Hair follicular keratinocyte (primary cell): Measurements from ENCODE around the gene TAS2R60. TPM values are rescaled to one million over a fixed set of nuclear protein-coding genes. Genes with fewer than 3 reads are reported as not detected.

Source experiments
- total RNA-seq: library from RNA; depleted of rRNA; stranded (reverse); fragments of >200 nt; gene quantifications from 2 replicates; pipeline ENCODE4 v1.2.3, GENCODE V29; 2015

The TAS2R60 gene, protein sequence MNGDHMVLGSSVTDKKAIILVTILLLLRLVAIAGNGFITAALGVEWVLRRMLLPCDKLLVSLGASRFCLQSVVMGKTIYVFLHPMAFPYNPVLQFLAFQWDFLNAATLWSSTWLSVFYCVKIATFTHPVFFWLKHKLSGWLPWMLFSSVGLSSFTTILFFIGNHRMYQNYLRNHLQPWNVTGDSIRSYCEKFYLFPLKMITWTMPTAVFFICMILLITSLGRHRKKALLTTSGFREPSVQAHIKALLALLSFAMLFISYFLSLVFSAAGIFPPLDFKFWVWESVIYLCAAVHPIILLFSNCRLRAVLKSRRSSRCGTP
- not detected in 2 replicates for total RNA-seq

GRCh38 chr7:143443153-143443552, at the start of gene TAS2R60:
TSS of gene TAS2R60 (plus strand) at chr7:143443453. CDS start at chr7:143443453, 0 bp downstream.

GRCh38 chr7:143408686-143409561, 34.3 kb upstream of the TAS2R60 start, which contains the start of gene EPHA1:
TSS of gene EPHA1 (minus strand) at chr7:143408856. CDS start at chr7:143408805, 51 bp downstream.

GRCh38 chr7:143477501-143478150, 34.4 kb downstream of the TAS2R60 start, which contains the start of gene TAS2R41:
TSS of gene TAS2R41 (plus strand) at chr7:143477873. CDS start at chr7:143477873, 0 bp downstream.

Other genes with a start within 250 kb of the TAS2R60 start
- gene TAS2R40, start 221.4 kb upstream of the TAS2R60 start, total RNA-seq: not detected in 2 replicates
- 118 and 175 TPM in 2 replicates for gene GSTK1, start 180.0 kb upstream of the TAS2R60 start, total RNA-seq
- 7.1 and 8.9 TPM in 2 replicates for gene TMEM139, start 158.5 kb upstream of the TAS2R60 start, total RNA-seq
- gene CASP2, start 155.1 kb upstream of the TAS2R60 start, total RNA-seq: 9.4 and 17.2 TPM in 2 replicates
- 0.08 TPM in 1 of 2 replicates, not detected in the other for gene CLCN1, start 127.3 kb upstream of the TAS2R60 start, total RNA-seq
- gene FAM131B, start 80.7 kb upstream of the TAS2R60 start, total RNA-seq: 0.08 and 0.19 TPM in 2 replicates
- gene ZYX, start 62.1 kb upstream of the TAS2R60 start, total RNA-seq: 78.2 and 95.9 TPM in 2 replicates
- gene EPHA1, start 34.6 kb upstream of the TAS2R60 start, total RNA-seq: 35.5 and 37.2 TPM in 2 replicates
- not detected in 2 replicates for gene TAS2R41, start 34.4 kb downstream of the TAS2R60 start, total RNA-seq
- 0.11 and 0.31 TPM in 2 replicates for gene CTAGE15, start 128.3 kb downstream of the TAS2R60 start, total RNA-seq
- 0.16 and 0.72 TPM in 2 replicates for gene TCAF2, start 177.5 kb downstream of the TAS2R60 start, total RNA-seq